Activated naive CD4-positive, alpha-beta T cell treated with anti-CD3 and anti-CD28 coated beads, Interleukin-2, amount 50 U/mL, for 72 hours (primary cell): Measurements from ENCODE around the gene GDE1. TPM values are rescaled to one million over a fixed set of nuclear protein-coding genes. Genes with fewer than 3 reads are reported as not detected.
"Not testable (repeated sequence)": the region's sequence is repeated elsewhere in the genome, so short reads cannot be mapped to it uniquely, and the experiment has no call there.

ENCODE experiments used
- ATAC-seq, 2 donors: fragments of 150-1000 bp; cut with Tn5 transposase; 2 replicates each; pipeline ENCODE4 v1.10.0; 2021; ENCODE audit warnings: mild to moderate bottlenecking in 2 of 2, moderate library complexity in 2 of 2
- DNase-seq, 2 donors: peaks; one replicate each; pipeline ENCODE4 v3.0.0; 2021 to 2022; ENCODE audit warnings: low spot score in 2 of 2
- H3K27ac Mint-ChIP-seq, 2 donors: one replicate each; pipeline ENCODE4 v1.8.0; 2022; ENCODE audit warnings: mild to moderate bottlenecking in 2 of 2, mixed read lengths in 2 of 2
- H3K36me3 Mint-ChIP-seq, 2 donors: one replicate each; pipeline ENCODE4 v1.8.0; 2022; ENCODE audit warnings: mixed read lengths in 2 of 2
- H3K9me3 Mint-ChIP-seq, 2 donors: one replicate each; pipeline ENCODE4 v1.8.0; 2022; ENCODE audit warnings: mixed read lengths in 2 of 2
- total RNA-seq, 2 donors: library from RNA; stranded (reverse); gene quantifications; one replicate each; pipeline ENCODE4 v1.2.3, GENCODE V29; 2022

Gene GDE1, protein sequence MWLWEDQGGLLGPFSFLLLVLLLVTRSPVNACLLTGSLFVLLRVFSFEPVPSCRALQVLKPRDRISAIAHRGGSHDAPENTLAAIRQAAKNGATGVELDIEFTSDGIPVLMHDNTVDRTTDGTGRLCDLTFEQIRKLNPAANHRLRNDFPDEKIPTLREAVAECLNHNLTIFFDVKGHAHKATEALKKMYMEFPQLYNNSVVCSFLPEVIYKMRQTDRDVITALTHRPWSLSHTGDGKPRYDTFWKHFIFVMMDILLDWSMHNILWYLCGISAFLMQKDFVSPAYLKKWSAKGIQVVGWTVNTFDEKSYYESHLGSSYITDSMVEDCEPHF
- 10 to 100 TPM; 16.8 to 29.6 TPM for total RNA-seq

DNA sequence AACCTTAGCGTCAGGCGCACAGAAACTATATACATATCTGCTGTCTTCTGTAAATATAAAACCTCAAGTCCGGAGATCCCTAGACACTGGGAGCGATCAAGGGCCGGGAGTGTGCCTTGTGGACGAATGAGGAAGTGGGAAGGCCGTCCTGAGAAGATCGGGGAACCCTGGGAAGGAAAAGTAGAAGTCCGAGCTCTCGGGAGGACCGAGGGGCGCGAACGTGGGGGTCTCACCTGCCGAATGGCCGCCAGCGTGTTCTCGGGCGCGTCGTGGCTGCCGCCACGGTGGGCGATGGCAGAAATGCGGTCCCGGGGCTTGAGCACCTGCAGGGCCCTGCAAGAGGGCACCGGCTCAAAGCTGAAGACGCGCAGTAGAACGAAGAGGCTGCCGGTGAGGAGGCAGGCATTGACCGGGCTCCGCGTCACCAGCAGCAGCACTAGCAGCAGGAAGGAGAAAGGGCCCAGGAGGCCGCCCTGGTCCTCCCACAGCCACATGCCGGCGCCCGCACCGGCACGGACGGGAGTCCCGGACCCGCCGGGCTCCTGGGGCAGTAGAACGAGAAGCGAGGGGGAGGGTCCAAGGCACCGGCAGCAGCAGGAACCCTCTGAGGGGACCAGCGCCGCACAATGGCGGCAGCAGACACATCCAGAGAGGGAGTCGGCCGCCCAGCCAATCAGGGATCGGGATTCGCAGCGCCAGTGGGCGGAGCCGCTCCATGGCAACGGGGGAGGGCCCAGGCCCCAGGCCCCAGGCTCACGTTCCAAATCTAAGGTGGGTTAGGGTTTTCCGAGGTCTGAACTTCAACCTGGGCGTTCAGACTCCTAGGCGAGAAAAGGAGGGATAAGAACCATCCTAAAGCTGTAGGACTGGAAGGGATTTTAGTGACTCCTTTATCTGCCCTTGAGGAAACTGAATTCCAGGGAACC lies at the start of gene GDE1:
Gene GDE1, minus strand, starts transcription at position 628 of the 926 bp plus-strand sequence. Its CDS starts 134 bp downstream, at position 494.
- peak within 1 kb of the TSS; percentile 96 to 97 for H3K27ac Mint-ChIP-seq
- ATAC-seq (peak; percentile 83 to 85), DNase-seq (peak; percentile 92 to 93)
- peaks cover 20 to 33% of the 10 kb centered on the region in 2 donors for H3K36me3 Mint-ChIP-seq
- H3K9me3 Mint-ChIP-seq = no peaks in the 10 kb centered on the region

- Mint-ChIP-seq H3K36me3 (peaks cover 12 to 13% of the 10 kb centered on the region in 2 donors), H3K9me3 (peaks cover 0 to 5% of the 10 kb centered on the region in 2 donors), H3K27ac (no peak overlapping the region)
- ATAC-seq = no peak
- DNase-seq = no peak
These were observed 45.7 kb upstream of the GDE1 start for GRCh38 chr16:19567560-19567959.

- Mint-ChIP-seq H3K9me3 (peaks cover 0 to 5% of the 10 kb centered on the region in 2 donors), H3K36me3 (peaks cover 12 to 13% of the 10 kb centered on the region in 2 donors), H3K27ac (no peak overlapping the region)
- ATAC-seq = no peak
- DNase-seq = no peak
These were observed 44.5 kb upstream of the GDE1 start for GRCh38 chr16:19566362-19566761.

DNA sequence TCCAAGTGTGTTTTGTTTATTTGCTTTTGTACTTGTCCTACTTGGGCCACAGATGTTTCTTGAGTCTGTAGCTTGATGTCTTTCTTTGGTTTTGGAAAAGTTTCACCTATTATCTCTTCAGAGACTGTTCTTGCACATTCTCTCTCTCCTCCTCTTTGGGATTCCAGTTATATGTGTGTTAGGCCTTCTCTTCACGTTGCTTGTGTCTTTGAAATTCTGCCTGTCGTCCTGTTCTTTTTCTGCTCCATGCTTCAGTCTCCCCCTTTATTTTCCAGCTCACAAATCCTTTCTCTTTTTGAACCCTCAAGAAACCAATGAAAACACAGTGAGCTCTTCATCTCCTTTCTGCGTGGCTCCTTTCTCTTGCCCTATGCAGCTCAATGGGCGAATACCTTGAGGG lies 41.5 kb upstream of the GDE1 start:
- DNase-seq (no peak), ATAC-seq (no peak)
- Mint-ChIP-seq H3K36me3 (peaks cover 12 to 13% of the 10 kb centered on the region in 2 donors), H3K9me3 (peaks cover 0 to 5% of the 10 kb centered on the region in 2 donors), H3K27ac (peak overlapping the region in 1 of 2 donors; percentile 2)

DNA sequence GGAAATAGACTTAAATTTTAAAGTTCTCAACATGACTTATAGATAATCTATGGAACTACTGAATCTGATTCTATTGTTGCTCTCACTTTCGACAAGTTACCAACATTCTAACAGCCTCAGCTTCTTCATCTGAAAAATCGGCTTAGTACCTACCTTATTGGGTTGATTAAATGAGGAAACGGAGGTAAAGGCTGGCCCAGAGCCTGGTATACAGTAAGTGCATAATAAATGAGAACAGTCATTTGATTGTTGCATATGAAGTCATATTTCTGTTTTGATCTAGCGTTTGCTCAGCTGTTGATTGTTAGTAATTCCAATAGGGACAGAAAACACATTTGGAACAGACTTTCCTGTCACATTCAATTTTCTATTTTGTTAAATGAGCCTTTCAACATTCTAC lies 38.2 kb upstream of the GDE1 start:
- peaks cover 11 to 20% of the 10 kb centered on the region in 2 donors for H3K36me3 Mint-ChIP-seq
- no peak overlapping the region for H3K27ac Mint-ChIP-seq
- ATAC-seq (no peak), DNase-seq (no peak)
- H3K9me3 Mint-ChIP-seq = peaks cover 0 to 5% of the 10 kb centered on the region in 2 donors

DNA sequence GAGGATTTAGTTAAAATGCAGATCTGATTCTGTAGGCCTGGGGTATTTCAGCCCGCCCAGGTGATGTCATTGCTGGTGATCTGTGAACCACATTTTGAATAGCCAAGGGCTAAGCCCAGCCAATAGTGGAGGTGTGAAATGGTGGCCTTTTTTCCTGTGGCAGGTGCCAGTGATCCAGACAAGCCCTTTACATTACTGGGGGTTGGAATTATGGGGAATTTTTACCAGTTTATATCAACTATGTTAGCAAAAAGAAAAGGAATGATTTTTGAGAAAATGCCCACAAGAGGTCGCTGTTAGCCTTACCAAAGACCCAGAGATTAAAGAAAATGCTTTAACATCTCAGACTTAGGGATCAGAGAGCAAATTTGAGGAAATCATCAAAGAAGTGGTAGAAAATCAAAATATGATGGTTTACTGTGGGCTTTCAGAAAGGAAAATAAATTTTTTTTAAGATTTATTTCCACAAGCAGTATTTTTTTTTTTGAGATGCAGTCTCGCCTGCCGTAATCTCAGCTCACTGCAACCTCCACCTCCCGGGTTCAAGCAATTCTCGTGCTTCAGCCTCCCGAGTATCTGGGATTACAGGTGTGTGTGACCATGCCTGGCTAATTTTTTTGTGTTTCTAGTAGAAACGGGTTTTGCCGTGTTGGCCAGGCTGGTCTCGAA lies 37.5 kb upstream of the GDE1 start:
- Mint-ChIP-seq H3K9me3 (peaks cover 0 to 5% of the 10 kb centered on the region in 2 donors), H3K36me3 (peaks cover 15 to 20% of the 10 kb centered on the region in 2 donors), H3K27ac (no peak overlapping the region)
- DNase-seq (peak in 1 of 2 donors; percentile 22), ATAC-seq (no peak)

GRCh38 chr16:19555938-19556771 lies 34.3 kb upstream of the GDE1 start:
- no peaks in the 10 kb centered on the region for H3K9me3 Mint-ChIP-seq
- H3K36me3 Mint-ChIP-seq = peaks cover 9 to 13% of the 10 kb centered on the region in 2 donors
- DNase-seq = peak in 1 of 2 donors; percentile 23
- H3K27ac Mint-ChIP-seq = peak overlapping the region; percentile 92 to 97
- ATAC-seq = peak; percentile 14 to 22

DNA sequence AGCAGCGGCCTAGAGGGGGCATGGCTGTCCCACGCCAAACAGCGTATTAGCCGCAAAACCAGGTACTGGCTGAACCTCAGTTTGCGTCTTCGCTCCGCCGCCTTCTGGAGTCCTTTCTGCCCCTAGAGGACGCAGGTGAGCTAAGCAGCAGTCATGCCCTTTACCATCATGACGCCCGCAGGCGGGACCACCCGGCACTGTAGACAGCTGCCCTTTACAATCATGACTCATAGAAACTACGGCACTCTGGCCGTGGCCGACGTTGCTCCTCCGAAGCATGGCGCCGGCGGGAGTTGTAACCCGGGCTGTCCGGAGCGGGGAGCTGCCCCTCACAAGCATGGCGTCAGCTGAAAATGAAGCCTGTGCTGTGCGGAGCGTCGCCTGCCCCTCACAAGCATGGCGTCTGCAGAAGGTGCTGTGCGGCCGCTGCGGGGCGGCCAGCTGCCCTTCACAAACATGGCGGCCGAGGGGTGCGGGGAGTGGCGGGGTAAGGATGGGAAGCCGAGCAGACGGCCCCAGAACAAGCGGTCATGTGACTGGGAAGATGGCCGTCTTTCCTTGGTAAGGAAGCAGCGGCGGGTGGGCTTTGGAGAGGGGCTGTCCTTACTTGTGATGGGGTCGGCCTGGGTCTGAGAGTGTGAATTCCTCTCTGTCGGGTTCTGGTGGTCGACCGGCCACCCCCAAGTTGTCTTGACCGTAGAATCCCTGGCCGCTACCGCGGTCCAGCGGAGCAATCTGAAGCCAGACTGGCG lies 33.5 kb upstream of the GDE1 start, which contains the start of gene VPS35L:
Gene VPS35L, plus strand, starts transcription at position 518 of the 752 bp plus-strand sequence. Its CDS starts 27 bp downstream, at position 545.
- peaks cover 9 to 13% of the 10 kb centered on the region in 2 donors for H3K36me3 Mint-ChIP-seq
- peak within 1 kb of the TSS; percentile 92 to 97 for H3K27ac Mint-ChIP-seq
- peak; percentile 94 to 95 for DNase-seq
- H3K9me3 Mint-ChIP-seq = no peaks in the 10 kb centered on the region
- peak; percentile 92 to 96 for ATAC-seq

DNA sequence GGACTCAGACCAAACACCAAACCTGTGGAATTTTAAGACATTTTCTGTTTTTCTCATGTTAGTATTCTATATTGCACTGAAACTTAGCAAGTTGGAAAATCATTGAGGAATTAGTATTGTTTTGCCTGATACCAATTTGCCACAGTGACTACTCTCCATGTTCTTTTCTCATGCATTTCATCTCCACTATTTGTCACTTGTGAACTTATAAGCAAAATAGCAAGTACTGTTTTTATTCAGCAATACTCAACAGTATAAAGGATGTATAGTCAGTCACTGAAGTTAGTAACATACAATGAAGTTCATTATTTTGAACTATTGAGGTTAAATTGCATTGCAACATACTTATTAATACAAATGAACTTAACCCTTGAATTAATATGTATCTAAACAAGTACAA lies 27.8 kb upstream of the GDE1 start:
- ATAC-seq (peak in 1 of 2 donors; percentile 67), DNase-seq (no peak)
- Mint-ChIP-seq H3K36me3 (peaks cover 0 to under 1% of the 10 kb centered on the region in 2 donors), H3K9me3 (no peaks in the 10 kb centered on the region), H3K27ac (no peak overlapping the region)

DNA sequence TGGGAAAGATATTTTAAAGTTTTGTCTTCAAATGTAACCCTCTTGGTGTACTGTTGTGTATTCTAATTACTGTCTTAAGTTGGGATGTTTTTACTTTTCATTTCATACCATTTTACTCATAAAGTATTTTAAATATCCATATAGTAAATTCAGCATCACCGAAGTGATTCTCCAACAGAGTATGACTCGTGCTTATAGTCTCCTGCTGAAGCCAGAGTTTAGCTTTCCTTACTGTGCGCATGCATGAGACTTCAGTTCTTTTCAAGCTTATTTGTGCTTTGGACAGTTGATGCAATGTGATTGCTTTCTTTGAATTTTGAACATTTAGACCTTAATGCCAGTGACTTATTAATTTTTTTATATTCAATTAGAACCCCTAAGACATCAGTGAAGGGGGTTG lies 26.2 kb upstream of the GDE1 start:
- ATAC-seq (no peak), DNase-seq (no peak)
- H3K27ac Mint-ChIP-seq = no peak overlapping the region
- no peaks in the 10 kb centered on the region for H3K36me3 Mint-ChIP-seq
- H3K9me3 Mint-ChIP-seq = no peaks in the 10 kb centered on the region

DNA sequence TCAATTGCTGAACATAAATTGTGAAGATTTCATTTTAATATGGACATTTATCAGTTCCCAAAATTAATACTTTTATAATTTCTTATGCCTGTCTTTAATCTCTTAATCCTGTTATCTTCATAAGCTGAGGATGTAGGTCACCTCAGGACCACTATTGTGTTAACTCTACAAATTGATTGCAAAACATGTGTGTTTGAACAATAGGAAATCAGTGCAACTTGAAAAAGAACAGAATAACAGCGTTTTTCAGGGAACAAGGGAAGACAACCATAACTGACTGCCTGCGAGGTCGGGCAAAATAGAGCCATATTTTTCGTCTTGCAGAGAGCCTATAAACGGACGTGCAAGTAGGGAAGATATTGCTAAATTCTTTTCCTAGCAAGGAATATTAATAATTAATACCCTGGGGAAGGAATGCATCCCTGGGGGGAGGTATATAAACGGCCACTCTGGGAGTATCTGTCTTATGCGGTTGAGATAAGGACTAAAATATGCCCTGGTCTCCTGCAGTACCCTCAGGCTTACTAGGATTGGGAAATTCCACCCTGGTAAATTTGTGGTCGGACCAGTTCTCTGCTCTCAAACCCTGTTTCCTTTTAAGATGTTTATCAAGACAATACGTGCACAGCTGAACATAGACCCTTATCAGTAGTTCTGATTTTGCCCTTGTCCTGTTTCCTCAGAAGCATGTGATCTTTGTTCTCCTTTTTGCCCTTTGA lies 21.5 kb upstream of the GDE1 start:
- H3K9me3 Mint-ChIP-seq, DNase-seq, H3K27ac Mint-ChIP-seq, ATAC-seq: not testable (repeated sequence)
- peaks cover 14 to 16% of the 10 kb centered on the region in 2 donors for H3K36me3 Mint-ChIP-seq

DNA sequence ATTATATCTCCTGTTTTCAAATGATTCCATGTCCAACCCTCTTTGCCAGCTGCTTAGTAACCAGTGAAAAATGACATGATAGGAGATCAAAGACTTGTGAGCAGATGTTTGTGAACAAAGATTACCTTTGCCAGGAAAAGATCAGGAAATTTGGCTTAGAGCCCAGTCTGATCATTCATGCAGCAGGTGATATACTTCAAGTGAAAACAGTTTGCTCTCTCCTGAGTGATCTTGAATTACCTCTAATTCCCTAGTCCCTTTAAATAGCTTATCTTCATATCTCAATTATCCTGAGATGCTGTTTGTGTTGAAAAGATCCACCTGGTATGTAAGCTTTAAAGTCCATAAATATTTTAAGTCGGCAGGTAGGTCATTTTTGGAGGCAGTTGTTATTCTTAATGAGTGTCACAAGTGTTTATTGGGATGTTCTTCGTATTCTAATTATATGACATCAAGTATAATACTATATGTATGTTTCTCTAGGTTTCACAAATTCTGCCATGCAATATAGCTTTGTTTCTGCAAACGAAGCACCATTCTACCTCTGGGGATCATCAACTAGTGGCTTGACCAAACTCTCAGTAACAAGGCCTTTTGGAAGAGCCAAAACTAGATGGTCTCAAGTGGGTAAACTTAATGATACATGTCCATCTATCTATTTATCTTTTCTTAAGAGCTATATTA lies 20.4 kb upstream of the GDE1 start:
- H3K36me3 Mint-ChIP-seq = peaks cover 14 to 16% of the 10 kb centered on the region in 2 donors
- DNase-seq = no peak
- no peak for ATAC-seq
- no peak overlapping the region for H3K27ac Mint-ChIP-seq
- no peaks in the 10 kb centered on the region for H3K9me3 Mint-ChIP-seq

- DNase-seq (no peak), ATAC-seq (no peak)
- H3K36me3 Mint-ChIP-seq = peaks cover 14 to 22% of the 10 kb centered on the region in 2 donors
- no peaks in the 10 kb centered on the region for H3K9me3 Mint-ChIP-seq
- H3K27ac Mint-ChIP-seq = no peak overlapping the region
These were observed 18.5 kb upstream of the GDE1 start for GRCh38 chr16:19540241-19540970.
